KBM-7 (cell line): Measurements from ENCODE around the gene PON3.
A peak's percentile ranks its signal among the peaks of the same experiment; 100 is the strongest.

ENCODE experiments used
- DNase-seq: peaks from one replicate; pipeline ENCODE4 v3.0.0-alpha.2; 2015
- in situ Hi-C: fragments of 300-500 bp; cut with MboI; formaldehyde crosslinking; loops from 2 replicates; pipeline ENCODE4 v1.14.3; 2020; ENCODE audit warnings: low sequenced_read_pairs, low pct_unique_long_range_greater_than_20kb, mixed read lengths

The PON3 gene

GRCh38 chr7:95396136-95397032 is at the start of gene PON3:
Gene PON3 (minus strand): TSS chr7:95396375. CDS start chr7:95396350, 25 bp downstream.
- no peak for DNase-seq
- in situ Hi-C loops, result no loop called here

- in situ Hi-C loops, result no loop called here
- DNase-seq, result no peak
These were observed 48.6 kb upstream of the PON3 start for GRCh38 chr7:95444796-95445195.

GRCh38 chr7:95441042-95441823 is 45.1 kb upstream of the PON3 start:
- in situ Hi-C loops, result no loop called here
- DNase-seq, result no peak

- DNase-seq, result no peak
- in situ Hi-C loops, result no loop called here
These were observed 44.3 kb upstream of the PON3 start for GRCh38 chr7:95440394-95441038.

- no peak for DNase-seq
- in situ Hi-C loops, result no loop called here
These were observed 40.2 kb upstream of the PON3 start for GRCh38 chr7:95436407-95436806.

GRCh38 chr7:95435422-95435780 is 39.2 kb upstream of the PON3 start:
- DNase-seq, result no peak
- in situ Hi-C loops, result no loop called here

- in situ Hi-C loops, result no loop called here
- peak; percentile 86 for DNase-seq
These were observed 38.6 kb upstream of the PON3 start, which contains the start of gene PON2 for GRCh38 chr7:95434557-95435421. Gene PON2 (minus strand): TSS chr7:95435028. CDS start chr7:95434951, 77 bp downstream.

GRCh38 chr7:95433952-95434556 is 37.9 kb upstream of the PON3 start:
- DNase-seq, result no peak
- in situ Hi-C loops, result no loop called here

- in situ Hi-C loops, result no loop called here
- no peak for DNase-seq
These were observed 37.0 kb upstream of the PON3 start for GRCh38 chr7:95433129-95433528.

- in situ Hi-C loops, result no loop called here
- DNase-seq, result peak; percentile 32
These were observed 36.4 kb upstream of the PON3 start for GRCh38 chr7:95432606-95433005.

- in situ Hi-C loops, result no loop called here
- DNase-seq, result no peak
These were observed 34.7 kb upstream of the PON3 start for GRCh38 chr7:95430864-95431263.

- in situ Hi-C loops, result no loop called here
- no peak for DNase-seq
These were observed 33.2 kb upstream of the PON3 start for GRCh38 chr7:95429241-95429990.

- in situ Hi-C loops, result no loop called here
- no peak for DNase-seq
These were observed 31.8 kb upstream of the PON3 start for GRCh38 chr7:95427914-95428516.

- DNase-seq, result no peak
- in situ Hi-C loops, result no loop called here
These were observed 31.0 kb upstream of the PON3 start for GRCh38 chr7:95427166-95427565.

GRCh38 chr7:95425694-95426093 is 29.5 kb upstream of the PON3 start:
- DNase-seq, result no peak
- in situ Hi-C loops, result no loop called here

GRCh38 chr7:95424716-95425115 is 28.5 kb upstream of the PON3 start:
- in situ Hi-C loops, result no loop called here

GRCh38 chr7:95421847-95422444 is 25.8 kb upstream of the PON3 start:
- DNase-seq, result no peak
- in situ Hi-C loops, result no loop called here

More at GRCh38 chr7:95424716-95425115, 28.5 kb upstream of the PON3 start:
- DNase-seq, result no peak
